NCI-H69 (cell line): ENCODE results near the gene RHOT2.

Experiments
- DNase-seq: peaks from one replicate; lab custom pipeline; 2025; lab: John Stamatoyannopoulos, UW

RHOT2 gene

DNA sequence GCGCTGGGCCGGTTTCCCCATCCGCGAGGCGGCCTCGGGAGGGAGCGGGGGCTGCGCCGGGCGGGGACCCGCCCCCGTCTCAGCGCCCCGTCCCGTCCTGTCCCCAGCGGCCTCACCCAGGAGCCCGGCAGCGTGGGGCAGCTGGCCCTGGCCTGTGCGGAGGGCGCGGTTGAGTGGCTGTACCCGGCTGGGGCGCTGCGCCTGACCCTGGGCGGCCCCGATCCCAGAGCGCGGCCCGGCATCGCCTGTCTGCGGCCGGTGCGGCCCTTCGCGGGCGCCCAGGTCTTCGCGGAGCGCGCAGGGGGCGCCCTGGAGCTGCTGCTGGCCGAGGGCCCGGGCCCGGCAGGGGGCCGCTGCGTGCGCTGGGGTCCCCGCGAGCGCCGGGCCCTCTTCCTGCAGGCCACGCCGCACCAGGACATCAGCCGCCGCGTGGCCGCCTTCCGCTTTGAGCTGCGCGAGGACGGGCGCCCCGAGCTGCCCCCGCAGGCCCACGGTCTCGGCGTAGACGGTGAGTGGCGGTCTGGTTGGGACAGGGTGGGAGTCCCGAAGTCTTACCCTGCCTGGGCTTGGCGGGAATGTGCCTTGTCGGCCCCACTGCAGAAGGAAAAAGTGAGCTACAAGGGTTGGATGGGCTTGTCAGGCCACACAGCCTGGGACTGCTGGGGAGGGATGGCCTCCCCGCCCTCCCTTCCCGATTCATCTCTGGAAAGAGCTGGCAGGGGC is 47.7 kb downstream of the RHOT2 start:
- peak; percentile 83 for DNase-seq

DNA sequence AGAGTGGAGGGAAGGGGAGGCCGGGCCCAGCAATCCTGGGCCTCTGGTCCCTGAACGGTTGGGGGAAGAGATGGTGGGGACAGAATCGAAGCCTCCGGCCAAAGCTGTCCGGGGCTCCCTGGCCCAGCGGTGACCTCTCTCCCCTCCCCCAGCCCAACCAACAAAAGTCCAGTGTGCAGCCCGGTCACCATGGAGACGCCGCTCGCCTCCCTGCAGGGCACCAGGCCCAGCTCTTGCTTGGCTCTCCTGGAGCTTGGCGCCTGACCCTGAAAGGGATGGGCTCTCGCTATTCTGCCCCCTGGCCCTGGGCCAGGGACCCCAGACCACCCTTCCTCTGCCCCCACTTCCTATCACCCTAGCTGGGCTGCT is 48.3 kb downstream of the RHOT2 start:
- peak; percentile 79 for DNase-seq

DNA sequence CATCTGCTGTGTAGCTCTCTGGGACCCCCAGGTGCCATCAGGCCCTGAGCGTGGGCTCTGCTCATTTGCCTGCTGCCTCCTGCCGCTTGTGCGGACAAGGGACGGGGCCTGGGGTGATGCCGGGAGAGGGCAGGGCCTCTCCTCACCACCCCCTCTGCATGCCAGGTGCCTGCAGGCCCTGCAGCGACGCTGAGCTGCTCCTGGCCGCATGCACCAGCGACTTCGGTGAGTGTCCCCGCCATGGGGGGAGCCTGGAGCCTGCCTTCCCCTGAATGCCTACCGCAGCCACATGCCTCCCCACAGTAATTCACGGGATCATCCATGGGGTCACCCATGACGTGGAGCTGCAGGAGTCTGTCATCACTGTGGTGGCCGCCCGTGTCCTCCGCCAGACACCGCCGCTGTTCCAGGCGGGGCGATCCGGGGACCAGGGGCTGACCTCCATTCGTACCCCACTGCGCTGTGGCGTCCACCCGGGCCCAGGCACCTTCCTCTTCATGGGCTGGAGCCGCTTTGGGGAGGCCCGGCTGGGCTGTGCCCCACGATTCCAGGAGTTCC is 48.9 kb downstream of the RHOT2 start:
- peak; percentile 54 for DNase-seq

DNA sequence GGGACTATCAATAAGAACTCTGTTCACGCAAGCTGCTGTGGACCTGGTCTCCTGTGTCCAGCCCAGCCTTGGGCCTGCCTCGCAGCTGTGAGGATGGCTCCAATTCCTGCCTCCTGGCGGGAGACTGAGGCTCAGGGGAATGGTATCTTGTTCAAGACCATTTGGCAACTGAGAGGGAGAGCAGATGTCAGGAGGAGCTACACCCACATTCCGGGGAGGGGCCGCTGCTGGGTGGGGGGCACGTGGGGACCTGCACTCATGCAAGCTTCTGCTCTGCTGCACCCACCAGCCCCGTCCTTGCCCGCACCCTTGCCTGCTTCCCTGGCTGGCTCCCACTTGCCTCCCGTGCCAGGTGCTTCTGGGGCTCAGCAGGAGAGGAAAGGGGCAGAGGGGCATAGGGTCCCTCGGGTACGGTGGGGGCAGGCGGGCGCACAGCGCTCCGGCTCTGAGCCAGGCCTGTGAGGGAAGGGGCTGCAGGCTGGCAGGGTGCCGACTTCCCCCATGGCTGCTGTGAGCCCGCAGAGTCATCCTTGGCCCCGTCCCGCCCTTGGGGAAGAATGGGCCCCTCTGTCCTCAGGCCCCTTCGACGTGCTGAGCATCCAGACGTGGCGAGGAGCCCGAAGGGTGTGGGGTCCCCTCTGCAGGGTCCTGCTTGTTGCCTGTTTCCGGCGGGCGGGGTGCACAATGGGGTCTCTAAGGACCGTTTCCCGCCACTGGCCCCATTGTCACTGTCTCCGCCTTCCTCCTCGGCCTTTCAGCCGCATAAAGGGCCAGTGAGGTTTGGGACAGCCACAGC is 49.7 kb downstream of the RHOT2 start:
- DNase-seq: no peak

DNA sequence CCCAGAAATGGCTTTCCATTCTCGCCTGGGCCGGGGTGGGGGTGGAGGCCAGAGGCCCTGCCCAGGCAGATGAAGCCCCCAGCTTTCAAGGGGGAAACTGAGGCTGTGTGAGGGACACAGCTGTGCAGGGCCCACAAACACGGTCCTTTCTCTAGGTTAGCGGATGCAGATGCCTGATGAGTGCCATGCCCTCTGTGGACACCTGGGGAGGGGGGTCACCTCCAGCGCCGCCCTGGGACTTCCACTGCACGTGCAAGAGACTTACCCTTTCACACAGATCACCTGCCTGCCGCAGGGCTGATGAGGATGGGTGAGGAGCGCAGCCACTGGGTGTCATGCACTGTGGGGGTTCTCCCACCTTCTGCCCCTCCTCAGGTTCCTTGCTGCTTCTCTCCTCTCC is 50.5 kb downstream of the RHOT2 start:
- DNase-seq: no peak

DNA sequence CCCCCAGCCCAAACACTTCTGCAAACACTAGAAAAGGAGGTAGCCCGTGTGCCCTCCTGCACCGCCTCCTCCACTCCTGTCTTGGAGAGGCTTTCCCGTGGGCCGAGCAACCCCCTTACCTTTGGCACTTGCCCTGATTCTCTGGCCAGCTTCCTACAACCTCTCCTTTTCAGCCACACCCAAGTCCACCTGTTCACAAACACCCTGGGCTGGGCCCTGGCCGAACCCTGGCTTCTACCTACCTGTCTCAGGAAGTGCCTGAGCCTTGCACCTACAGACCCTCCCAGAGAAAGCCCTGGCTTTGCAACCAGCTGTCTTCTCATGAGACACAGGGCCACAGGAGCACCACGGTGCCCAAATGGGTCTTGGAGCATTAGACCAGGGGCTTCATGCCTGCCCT is 51.0 kb downstream of the RHOT2 start:
- DNase-seq: peak; percentile 46

DNA sequence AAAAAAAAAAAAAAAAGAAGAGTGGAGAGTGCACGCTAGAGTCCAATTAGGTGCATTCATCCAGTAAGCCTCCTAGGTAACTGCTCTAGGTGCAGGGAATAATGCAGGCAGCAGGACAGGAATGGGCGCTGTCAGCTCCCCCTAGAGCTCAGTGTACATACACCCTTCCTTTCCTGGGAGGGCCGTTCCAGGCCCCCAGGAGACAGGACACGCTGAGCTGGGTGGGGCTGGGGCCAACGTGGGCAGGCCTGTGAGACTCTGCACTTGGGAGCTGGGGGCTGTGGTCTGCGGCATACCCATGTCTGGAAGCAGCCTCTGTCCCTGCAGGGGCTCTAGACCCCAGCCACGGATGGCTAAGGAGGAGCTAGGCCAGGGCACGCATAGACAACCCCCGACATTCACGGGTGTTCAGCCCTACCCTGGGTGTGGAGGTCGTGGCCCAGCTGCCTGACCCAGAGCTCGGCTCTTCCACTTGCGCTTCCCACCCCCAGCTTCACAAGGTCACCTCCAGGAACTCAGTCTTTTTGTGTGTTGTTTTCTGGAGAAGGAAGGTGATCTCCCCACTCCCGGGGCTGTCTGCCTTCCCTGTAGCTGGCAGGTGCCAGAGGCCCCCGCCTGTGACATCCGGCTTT is 52.0 kb downstream of the RHOT2 start:
- peak; percentile 85 for DNase-seq

DNA sequence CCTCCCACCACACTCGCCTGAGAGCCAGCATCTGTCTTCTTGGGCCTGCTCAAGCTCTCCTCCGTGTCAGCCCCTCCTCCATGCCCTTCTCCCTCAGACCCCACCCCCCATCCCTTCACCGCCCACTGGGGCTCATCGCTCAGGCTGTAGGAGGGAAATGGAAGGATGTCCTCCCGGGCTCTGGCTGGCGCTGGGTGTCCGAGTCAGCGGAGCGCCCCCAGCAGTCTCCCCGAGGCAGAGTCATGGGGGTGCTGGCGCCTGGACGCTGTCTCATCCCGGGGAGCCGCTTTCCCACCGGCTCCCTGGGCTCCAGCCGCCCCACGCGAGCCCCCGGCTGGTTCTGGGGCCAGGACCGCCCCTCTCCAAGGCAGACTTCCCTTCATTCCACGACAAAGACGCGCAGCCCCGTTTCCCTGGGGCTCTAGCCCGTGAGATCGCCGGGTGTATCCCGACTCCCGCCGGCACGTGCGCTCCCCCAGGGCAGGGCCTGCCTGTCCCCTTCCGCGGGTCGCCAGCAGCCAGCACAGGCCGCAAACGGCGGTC is 52.6 kb downstream of the RHOT2 start:
- peak; percentile 96 for DNase-seq

DNA sequence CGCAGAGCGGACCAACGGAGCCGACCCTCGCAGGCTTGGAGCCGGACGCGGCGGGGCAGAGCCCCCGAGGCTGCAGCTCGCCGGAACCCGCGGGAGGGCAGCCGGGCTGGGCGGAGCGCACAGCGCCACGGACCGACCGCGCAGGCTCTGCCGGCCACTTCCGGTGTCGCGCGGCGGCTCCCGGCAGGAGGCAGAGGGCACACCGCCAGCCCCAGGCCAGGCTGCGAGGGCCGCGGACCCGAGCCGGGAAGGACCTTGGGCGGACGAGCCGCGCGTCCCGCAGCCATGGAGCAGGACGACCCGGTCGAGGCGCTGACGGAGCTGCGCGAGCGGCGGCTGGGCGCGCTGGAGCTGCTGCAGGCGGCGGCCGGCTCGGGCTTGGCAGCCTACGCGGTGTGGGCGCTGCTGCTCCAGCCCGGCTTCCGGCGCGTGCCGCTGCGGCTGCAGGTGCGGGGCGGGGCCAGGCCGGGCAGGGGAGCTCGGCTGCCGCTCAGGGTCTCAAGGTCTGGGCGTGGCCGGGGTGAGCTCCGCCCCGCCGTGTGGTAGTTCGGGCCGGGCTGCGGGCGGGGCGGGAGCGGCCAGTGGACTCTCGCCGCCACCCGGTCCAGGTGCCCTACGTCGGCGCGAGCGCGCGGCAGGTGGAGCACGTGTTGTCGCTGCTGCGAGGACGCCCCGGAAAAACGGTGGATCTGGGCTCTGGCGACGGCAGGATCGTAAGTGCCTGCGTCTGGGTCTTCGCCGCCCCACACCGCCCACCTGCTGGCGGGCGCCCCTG is 53.2 kb downstream of the RHOT2 start, which contains the start of gene ANTKMT:
Gene ANTKMT (plus strand): TSS at position 157 of the 775 bp plus-strand sequence. CDS start 129 bp downstream, at position 286.
- DNase-seq: peak; percentile 96

DNA sequence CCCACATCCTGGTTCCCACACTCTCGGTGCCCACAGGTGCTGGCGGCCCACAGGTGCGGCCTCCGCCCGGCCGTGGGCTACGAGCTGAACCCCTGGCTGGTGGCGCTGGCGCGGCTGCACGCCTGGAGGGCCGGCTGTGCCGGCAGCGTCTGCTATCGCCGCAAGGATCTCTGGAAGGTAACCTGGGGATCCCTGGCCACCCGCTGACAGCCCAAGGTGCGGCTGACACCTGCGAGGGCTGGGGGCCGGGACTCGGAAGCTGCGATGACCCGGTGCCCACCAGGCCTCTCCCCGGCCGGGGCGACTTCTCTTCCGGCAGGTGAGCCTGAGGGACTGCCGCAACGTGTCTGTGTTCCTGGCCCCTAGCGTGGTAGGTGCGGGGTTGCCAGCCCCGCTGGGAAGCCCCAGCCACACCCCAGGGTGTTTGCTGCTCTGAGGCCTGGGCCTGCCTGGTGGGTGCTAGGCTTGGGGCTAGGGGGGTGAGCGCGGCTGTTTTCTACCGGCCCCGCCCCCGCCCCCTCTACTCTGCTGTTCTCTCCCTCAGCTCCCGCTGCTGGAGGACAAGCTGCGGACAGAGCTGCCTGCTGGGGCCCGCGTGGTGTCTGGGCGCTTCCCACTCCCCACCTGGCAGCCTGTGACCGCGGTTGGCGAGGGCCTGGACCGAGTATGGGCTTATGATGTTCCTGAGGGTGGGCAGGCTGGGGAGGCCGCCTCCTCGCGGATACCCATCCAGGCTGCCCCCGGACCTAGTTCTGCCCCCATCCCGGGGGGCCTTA is 54.0 kb downstream of the RHOT2 start:
- peak; percentile 35 for DNase-seq

DNA sequence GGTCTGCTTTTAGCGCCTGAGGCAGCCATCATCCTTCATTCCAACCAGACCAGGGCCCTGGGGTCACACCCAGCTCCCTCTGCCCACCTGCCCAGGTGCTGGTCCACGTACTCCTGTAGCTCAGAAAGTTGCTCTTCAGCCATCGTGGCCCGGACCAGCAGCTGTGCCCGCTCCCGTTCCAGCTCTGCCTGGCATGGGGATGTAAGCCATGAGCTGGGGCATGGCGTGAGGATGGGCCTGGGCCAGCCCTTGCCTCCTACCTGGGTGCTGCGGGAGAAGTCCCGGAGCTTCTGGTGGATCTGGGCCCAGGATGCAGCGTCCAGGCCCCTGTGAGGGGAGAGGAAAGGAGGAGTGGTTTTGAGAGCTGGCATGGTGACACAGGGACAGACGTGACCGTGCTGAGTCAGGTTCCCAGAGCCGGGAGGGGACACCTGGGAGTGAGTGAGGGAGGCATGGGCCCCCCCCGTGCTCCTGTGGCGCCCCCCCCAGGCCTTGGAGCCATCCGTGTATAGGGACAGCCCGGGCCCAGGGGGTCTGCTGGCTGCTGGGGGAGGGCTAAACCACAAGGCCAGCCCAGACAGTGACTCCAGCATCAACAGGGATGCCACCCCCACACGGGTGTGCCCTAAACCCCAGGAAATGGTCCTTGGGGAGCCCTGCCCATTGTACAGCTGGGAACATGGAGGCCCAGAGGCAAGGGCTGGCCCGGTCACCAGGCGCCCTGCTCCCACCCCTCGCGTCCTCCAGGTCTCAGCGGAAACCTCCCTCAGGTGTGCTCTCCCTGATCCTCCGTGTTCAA is 55.1 kb downstream of the RHOT2 start:
- DNase-seq: no peak

DNA sequence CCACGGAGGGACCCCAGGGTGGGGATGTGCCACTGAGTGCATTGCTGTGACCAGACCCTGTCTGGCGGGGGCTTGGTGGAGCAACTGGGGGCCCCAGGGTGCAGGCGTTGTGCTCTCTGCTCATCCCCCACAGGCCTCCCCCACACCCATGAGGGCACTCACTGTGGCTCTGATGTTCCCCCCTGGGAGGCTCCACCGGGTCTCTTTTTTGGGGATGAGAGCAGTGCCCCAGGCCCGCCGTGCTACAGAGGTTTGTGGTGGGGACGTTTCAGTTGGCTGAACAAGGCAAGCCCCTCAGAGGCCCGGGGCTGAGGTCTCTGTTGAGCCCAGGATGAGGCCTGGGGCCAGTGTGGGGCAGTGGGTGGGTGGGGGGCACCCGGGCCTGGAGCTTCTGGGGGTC is 55.8 kb downstream of the RHOT2 start:
- no peak for DNase-seq
